Fibroblast of lung (primary cell): ENCODE measurements around the gene TBL1XR1. TPM values are rescaled to one million over a fixed set of nuclear protein-coding genes. Genes with fewer than 3 reads are reported as not detected.

ENCODE experiments used
- DNase-seq, 2 donors: peaks; one replicate each; pipeline versions ENCODE4 v3.0.0 to v3.0.0-alpha.2; 2010; ENCODE audit warnings: low read depth in 2 of 2
- H2AFZ ChIP-seq: 2 replicates; pipeline ENCODE4 v1.5.1; 2012; ENCODE audit warnings: low read length, control low read depth, inconsistent platforms
- H3K27ac ChIP-seq: 2 replicates; pipeline ENCODE4 v1.5.1; 2011; ENCODE audit warnings: low read length, control low read depth; ENCODE audit not compliant: insufficient read depth
- H3K27me3 ChIP-seq: 2 replicates; pipeline ENCODE4 v1.5.1; 2011; ENCODE audit warnings: mild to moderate bottlenecking, low read length; ENCODE audit not compliant: control insufficient read depth, insufficient read depth
- H3K36me3 ChIP-seq: 2 replicates; pipeline ENCODE4 v1.5.1; 2011; ENCODE audit warnings: low read length; ENCODE audit not compliant: control insufficient read depth, insufficient read depth
- H3K4me1 ChIP-seq: 2 replicates; pipeline ENCODE4 v1.5.1; 2011; ENCODE audit warnings: low read length; ENCODE audit not compliant: control insufficient read depth, insufficient read depth; ENCODE audit errors: extremely low read depth
- H3K4me2 ChIP-seq: 2 replicates; pipeline ENCODE4 v1.5.1; 2011; ENCODE audit warnings: low read length, control low read depth; ENCODE audit not compliant: insufficient read depth; ENCODE audit errors: extremely low read depth
- H3K4me3 ChIP-seq, 4 experiments: fragments of 200-600 bp in 1 of 4; sonication (generic) in 1 of 4; replicated peaks in 1 of 4; 2 replicates each; pipeline ENCODE4 v1.5.1; 2011 to 2016; ENCODE audit warnings: low read length in 4 of 4, low read depth in 3 of 4, mild to moderate bottlenecking in 3 of 4, control low read depth in 2 of 4, inconsistent platforms in 1 of 4, mixed read lengths in 1 of 4; ENCODE audit not compliant: insufficient read depth in 1 of 4; ENCODE audit errors: control extremely low read depth in 1 of 4
- H3K79me2 ChIP-seq: 2 replicates; pipeline ENCODE4 v1.5.1; 2012; ENCODE audit warnings: mild to moderate bottlenecking, low read length, inconsistent platforms; ENCODE audit not compliant: control insufficient read depth, insufficient read depth
- H3K9ac ChIP-seq: 2 replicates; pipeline ENCODE4 v1.5.1; 2011; ENCODE audit warnings: mild to moderate bottlenecking, low read length, control low read depth; ENCODE audit not compliant: insufficient read depth
- H3K9me3 ChIP-seq: 2 replicates; pipeline ENCODE4 v1.5.1; 2012; ENCODE audit warnings: low read depth, low read length; ENCODE audit not compliant: control insufficient read depth, insufficient read depth
- H4K20me1 ChIP-seq: 2 replicates; pipeline ENCODE4 v1.5.1; 2011; ENCODE audit warnings: low read length; ENCODE audit not compliant: control insufficient read depth, insufficient read depth; ENCODE audit errors: extremely low read depth
- CTCF ChIP-seq, 2 donors: IDR thresholded peaks in 1 of 2; conservative IDR thresholded peaks in 1 of 2; 1 replicate in 1 of 2; 2 replicates in 1 of 2; pipeline ENCODE4 v1.5.1; 2011 to 2012; ENCODE audit warnings: low read length in 2 of 2, control low read depth in 1 of 2, inconsistent platforms in 1 of 2, low read depth in 1 of 2, mild to moderate bottlenecking in 1 of 2
- EZH2 ChIP-seq: IDR thresholded peaks from 2 replicates; pipeline ENCODE4 v1.5.1; 2012; ENCODE audit warnings: low read length, control low read depth, mild to moderate bottlenecking; ENCODE audit errors: missing control alignments
- polyA plus RNA-seq, 2 donors: library from polyadenylated mRNA; depleted of rRNA in 1 of 2; stranded (reverse) in 1 of 2; unstranded in 1 of 2; fragments of >200 nt; gene quantifications; 2 replicates each; pipeline ENCODE4 v1.2.1, GENCODE V29; 2011 to 2012; ENCODE audit warnings: missing spikeins in 1 of 2
- total RNA-seq: library from RNA; depleted of rRNA; stranded (reverse); fragments of >200 nt; gene quantifications from 2 replicates; pipeline ENCODE4 v1.2.1, GENCODE V29; 2014

TBL1XR1 gene
- total and polyA plus RNA-seq, 2 donors (not counting 1 experiment from before 2014, with no cell fraction given), result 115 to 369 TPM

- Histone ChIP-seq H3K79me2 (no peaks in the 10 kb centered on the region), H3K4me1 (no peaks in the 10 kb centered on the region), H3K4me3 (no peak overlapping the region), H3K4me2 (no peak overlapping the region), H4K20me1 (no peaks in the 10 kb centered on the region), H3K9me3 (no peaks in the 10 kb centered on the region), H3K27me3 (no peaks in the 10 kb centered on the region), H3K9ac (no peak overlapping the region), H2AFZ (no peak overlapping the region), H3K27ac (no peak overlapping the region), H3K36me3 (no peaks in the 10 kb centered on the region)
- TF ChIP-seq EZH2 (no peak), CTCF (conservative IDR thresholded peaks at IDR 0.05 in 1 of 2, IDR thresholded peaks at IDR 0.05 in 1 of 2; ENCODE audit: low read depth in 1 of 2, low read length in 2 of 2) (no peak)
- no peak for DNase-seq
These were observed 204.3 kb downstream of the TBL1XR1 start for GRCh38 chr3:176992978-176993377.

- no peaks in the 10 kb centered on the region for H3K4me1 ChIP-seq
- H3K4me2 ChIP-seq, result no peak overlapping the region
- DNase-seq, result no peak
- H3K79me2 ChIP-seq, result no peaks in the 10 kb centered on the region
- no peak overlapping the region for H3K4me3 ChIP-seq
- H3K9me3 ChIP-seq, result no peaks in the 10 kb centered on the region
- H3K9ac ChIP-seq, result no peak overlapping the region
- no peak for TF ChIP-seq EZH2
- TF ChIP-seq CTCF (conservative IDR thresholded peaks at IDR 0.05 in 1 of 2, IDR thresholded peaks at IDR 0.05 in 1 of 2; ENCODE audit: low read depth in 1 of 2, low read length in 2 of 2), result no peak
- H3K36me3 ChIP-seq, result no peaks in the 10 kb centered on the region
- no peak overlapping the region for H3K27ac ChIP-seq
- H2AFZ ChIP-seq, result no peak overlapping the region
- H4K20me1 ChIP-seq, result no peaks in the 10 kb centered on the region
- no peaks in the 10 kb centered on the region for H3K27me3 ChIP-seq
These were observed 204.7 kb downstream of the TBL1XR1 start for GRCh38 chr3:176992565-176992964.

- H3K4me3 ChIP-seq, result no peak overlapping the region
- H3K4me1 ChIP-seq, result no peaks in the 10 kb centered on the region
- no peaks in the 10 kb centered on the region for H3K79me2 ChIP-seq
- no peaks in the 10 kb centered on the region for H4K20me1 ChIP-seq
- no peaks in the 10 kb centered on the region for H3K9me3 ChIP-seq
- no peak overlapping the region for H3K9ac ChIP-seq
- no peak overlapping the region for H2AFZ ChIP-seq
- H3K27ac ChIP-seq, result no peak overlapping the region
- H3K27me3 ChIP-seq, result no peaks in the 10 kb centered on the region
- H3K4me2 ChIP-seq, result no peak overlapping the region
- H3K36me3 ChIP-seq, result no peaks in the 10 kb centered on the region
- no peak for DNase-seq
- no peak for TF ChIP-seq CTCF (conservative IDR thresholded peaks at IDR 0.05 in 1 of 2, IDR thresholded peaks at IDR 0.05 in 1 of 2; ENCODE audit: low read depth in 1 of 2, low read length in 2 of 2)
- no peak for TF ChIP-seq EZH2
These were observed 208.5 kb downstream of the TBL1XR1 start for GRCh38 chr3:176988795-176989194.
